GM18505 (cell line): ENCODE results near the gene NEK10.

ENCODE experiments used
- ATAC-seq: cut with Tn5 transposase; IDR thresholded peaks from one replicate; pipeline ENCODE4 v1.9.1; 2021; ENCODE audit not compliant: unreplicated experiment
- POLR2A ChIP-seq: IDR thresholded peaks from 4 replicates; pipeline ENCODE4 v1.6.1; 2011; ENCODE audit warnings: borderline replicate concordance; ENCODE audit not compliant: insufficient read depth, insufficient read length; ENCODE audit errors: extremely low read depth

The NEK10 gene

DNA sequence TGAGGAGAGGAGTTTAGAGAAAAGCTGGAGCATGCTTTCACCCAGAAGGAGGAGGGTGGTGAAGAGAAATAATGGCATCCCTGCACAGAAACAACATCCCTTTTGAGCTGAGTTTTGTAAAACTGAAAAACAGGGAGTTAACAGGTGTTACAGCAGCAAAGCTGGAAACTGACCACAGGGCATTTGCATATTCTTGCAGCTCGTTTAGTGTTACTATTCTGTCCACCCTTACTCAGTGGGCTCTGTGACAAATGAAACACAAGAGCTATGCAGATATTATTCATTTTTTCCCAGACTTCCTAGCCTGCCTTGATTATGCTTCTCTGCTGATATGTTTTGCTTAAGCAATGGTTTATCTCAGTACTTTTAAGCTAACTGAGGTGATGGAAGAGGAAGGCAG, 272.0 kb downstream of the NEK10 start:
- TF ChIP-seq POLR2A = no peak
- no peak for ATAC-seq

- ATAC-seq = no peak
- TF ChIP-seq POLR2A = no peak
Measured at GRCh38 chr3:27095553-27096222, 273.5 kb downstream of the NEK10 start.

DNA sequence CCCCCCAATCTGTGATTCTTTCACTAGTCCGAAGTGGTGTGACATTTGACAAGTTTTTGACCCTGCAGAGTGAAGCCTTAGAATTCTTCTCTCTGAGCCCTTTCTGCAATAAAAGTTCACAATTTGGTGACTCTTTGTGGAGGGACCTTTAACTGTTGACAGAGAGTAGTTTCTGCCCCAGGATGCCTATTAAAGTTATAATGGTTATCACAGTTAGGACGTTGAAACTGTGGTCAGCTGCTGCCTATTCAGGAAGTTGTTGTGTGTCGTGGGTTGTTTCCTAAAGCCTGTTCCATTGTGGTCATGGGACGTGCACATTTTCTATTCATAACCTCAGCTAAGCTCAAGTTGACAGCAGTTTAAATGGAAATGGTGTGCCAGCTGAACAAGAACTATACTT, 274.5 kb downstream of the NEK10 start:
- ATAC-seq = no peak
- no peak for TF ChIP-seq POLR2A

DNA sequence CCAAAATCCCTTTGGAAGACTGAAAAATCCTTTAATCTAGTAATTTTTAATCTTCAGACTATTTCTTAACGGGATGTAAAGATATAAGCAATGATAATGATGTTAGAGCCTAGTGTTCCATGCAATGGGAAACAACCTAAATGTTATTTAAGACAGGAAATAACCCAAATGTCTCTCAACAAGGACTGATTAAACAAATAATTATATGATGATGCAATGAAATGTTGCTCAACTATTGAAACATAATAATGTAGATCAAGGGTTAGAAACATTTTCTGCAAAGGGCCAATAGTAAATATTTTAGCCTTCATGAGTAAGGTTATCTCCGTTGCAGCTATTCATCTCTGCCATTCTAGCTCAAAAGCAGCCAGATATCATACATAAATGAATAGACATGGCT, 275.4 kb downstream of the NEK10 start:
- no peak for TF ChIP-seq POLR2A
- ATAC-seq = no peak

- TF ChIP-seq POLR2A = no peak
- ATAC-seq = no peak
Measured at GRCh38 chr3:27090275-27091041, 278.7 kb downstream of the NEK10 start.

- TF ChIP-seq POLR2A = no peak
- no peak for ATAC-seq
Measured at GRCh38 chr3:27089645-27090044, 279.5 kb downstream of the NEK10 start.

GRCh38 chr3:27089068-27089467, 280.1 kb downstream of the NEK10 start:
- no peak for ATAC-seq
- TF ChIP-seq POLR2A = no peak

- no peak for ATAC-seq
- TF ChIP-seq POLR2A = no peak
Measured at GRCh38 chr3:27085829-27086730, 283.1 kb downstream of the NEK10 start.

DNA sequence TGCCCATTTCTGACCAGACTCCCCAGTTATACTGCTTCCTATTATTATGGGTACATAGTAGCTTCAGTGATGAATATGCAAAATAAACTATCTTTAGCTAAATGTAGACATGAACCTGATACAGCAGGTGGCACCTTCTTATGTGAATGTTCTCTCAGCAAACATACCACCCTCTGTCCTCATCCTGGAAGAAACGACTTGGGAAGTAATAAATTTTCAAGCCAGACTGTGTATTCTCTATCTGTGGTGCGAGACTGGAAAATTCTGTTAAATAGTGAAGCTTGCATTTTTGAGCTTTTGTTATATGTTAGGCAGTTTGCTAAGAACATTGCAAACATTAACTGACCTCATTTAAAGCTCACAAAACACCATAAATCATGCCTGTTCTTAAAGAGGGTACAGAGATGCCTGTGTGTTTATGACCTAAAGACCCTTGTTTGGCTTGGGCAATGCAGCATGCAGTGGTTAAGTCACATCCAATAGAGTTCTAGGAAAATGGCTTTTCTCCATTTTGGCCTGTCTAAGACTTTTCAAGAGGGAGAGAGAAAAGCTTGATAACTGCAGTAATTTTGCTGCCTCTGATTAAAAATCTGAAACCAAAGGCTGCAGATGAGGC, 287.1 kb downstream of the NEK10 start:
- ATAC-seq = no peak
- TF ChIP-seq POLR2A = no peak

GRCh38 chr3:27081566-27081965, 287.6 kb downstream of the NEK10 start:
- no peak for TF ChIP-seq POLR2A
- no peak for ATAC-seq

DNA sequence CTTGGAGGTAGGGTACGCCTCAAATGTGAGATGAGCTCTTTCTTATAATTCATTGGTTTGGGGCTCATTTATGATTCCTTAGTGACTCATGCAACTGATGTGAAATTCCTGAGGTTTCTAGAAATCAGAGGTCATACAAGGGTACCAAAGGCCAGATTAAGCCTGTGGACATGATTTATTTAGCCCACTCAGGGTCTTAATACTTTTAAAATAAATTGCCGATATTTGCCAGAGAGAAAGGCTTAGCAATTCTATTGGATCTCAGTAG, 289.0 kb downstream of the NEK10 start:
- TF ChIP-seq POLR2A = no peak
- no peak for ATAC-seq

DNA sequence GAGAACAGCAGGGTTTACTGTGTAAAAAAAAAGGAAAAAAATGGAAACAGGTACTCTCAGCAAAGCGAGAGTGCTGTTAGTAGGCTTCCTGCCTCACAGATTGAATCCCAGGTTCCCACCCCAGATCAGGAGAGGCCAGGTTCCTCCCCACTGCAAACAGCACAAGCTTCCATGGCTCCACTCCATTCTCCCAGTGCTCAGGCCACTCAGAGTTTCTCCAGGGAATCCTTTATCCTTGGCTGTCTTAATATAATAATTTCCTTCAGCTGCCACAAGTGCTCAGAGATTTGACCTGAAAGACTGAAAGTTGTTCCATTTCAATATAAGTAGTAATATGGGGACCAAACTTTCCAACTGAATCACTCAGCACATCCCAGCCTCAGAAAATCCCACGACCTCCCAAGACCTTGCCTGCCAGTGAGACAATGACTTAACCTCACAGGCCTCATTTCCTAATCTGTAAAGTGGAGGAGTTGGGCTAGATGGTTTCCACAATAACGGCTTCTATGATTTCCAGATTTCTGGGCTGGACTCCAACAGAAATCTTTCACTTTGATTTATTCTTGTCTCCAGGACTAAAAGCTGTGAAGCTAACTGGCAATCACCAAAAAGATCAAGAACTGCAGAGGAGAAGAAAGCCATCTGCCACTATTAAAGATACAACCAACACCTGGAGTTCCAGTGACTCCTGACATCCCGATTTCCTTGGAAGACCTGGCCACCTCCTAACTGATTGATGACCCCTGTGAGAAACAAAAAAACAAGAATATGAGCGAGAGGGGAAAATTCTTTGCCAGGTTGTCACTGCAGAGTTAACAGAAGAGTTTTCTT, 289.5 kb downstream of the NEK10 start:
- TF ChIP-seq POLR2A = no peak
- ATAC-seq = no peak

DNA sequence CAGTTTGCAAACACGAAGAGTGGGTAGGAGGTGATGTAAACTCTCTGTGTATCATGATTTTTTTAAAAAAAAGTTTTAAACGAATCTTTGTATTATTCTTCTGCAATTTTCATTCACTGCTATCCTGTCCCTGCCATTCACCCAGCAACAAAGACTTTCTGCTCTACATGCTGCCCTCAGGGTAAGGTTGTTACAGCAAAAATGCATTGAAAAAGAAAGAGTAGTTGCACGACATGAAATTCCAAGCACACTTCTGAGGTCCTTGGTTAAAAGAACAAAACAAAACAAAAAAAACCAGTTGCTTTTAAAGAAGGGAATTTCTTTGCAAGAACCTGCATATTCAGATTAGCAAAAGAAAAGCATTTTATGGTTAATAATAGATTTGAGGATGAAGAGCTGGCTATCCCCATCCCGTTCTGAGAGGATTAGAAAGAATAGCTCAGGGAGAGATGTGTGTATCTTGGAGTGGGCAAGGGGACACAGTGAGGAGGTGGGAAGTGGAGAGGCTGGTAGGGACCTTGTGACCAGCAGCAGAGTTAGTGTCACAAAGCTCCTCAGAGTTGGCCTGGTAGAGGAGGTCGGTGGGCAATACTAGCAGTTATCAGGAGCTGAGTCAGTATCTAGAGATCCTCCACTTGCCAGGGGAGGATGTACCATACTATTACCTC, 290.8 kb downstream of the NEK10 start:
- TF ChIP-seq POLR2A = no peak
- ATAC-seq = no peak
